CD4-positive, alpha-beta T cell (primary cell): ENCODE results near the gene PLCB1. TPM values are rescaled to one million over a fixed set of nuclear protein-coding genes. Genes with fewer than 3 reads are reported as not detected.

Experiments used
- ATAC-seq: fragments of 200-7000 bp; cut with Tn5 transposase; one replicate; pipeline ENCODE4 v1.10.0; 2022; ENCODE audit warnings: mild to moderate bottlenecking; ENCODE audit not compliant: poor library complexity
- CTCF ChIA-PET: fragments of 350-600 bp; sonication (Branson Sonifier 250); formaldehyde crosslinking; loops from one replicate; lab custom pipeline; 2021; ENCODE audit warnings: antibody characterized with exemption, inconsistent platforms; lab: Charles Lee
- POLR2A ChIA-PET: fragments of 350-600 bp; sonication (Branson Sonifier 250); formaldehyde crosslinking; loops from one replicate; lab custom pipeline; 2021; ENCODE audit warnings: antibody characterized with exemption, inconsistent platforms; lab: Charles Lee
- DNase-seq, 14 experiments: peaks; one replicate each; pipeline ENCODE4 v3.0.0-alpha.2; 2013 to 2020; ENCODE audit warnings: mixed read lengths in 2 of 14
- H3K27ac ChIP-seq, 2 donors: one replicate each; pipeline versions ENCODE4 v1.5.1 to v1.7.0; 2013; ENCODE audit warnings: low read length in 2 of 2, low read depth in 1 of 2, mild to moderate bottlenecking in 1 of 2
- H3K27me3 ChIP-seq, 2 experiments: 1 replicate in 1 of 2; 2 replicates in 1 of 2; pipeline versions ENCODE4 v1.6.1 to v1.7.0; 2013; ENCODE audit warnings: low read length in 2 of 2, control low read depth in 1 of 2, mild to moderate bottlenecking in 1 of 2, moderate library complexity in 1 of 2; ENCODE audit not compliant: insufficient read depth in 2 of 2, control insufficient read depth in 1 of 2
- H3K36me3 ChIP-seq: one replicate; pipeline ENCODE4 v1.6.1; 2013; ENCODE audit warnings: low read length, control low read depth; ENCODE audit not compliant: insufficient read depth
- H3K4me1 ChIP-seq: one replicate; pipeline ENCODE4 v1.6.1; 2013; ENCODE audit warnings: low read length, control low read depth; ENCODE audit not compliant: insufficient read depth
- H3K4me3 ChIP-seq: one replicate; pipeline ENCODE4 v1.5.1; 2013; ENCODE audit warnings: mild to moderate bottlenecking, low read length, moderate library complexity
- H3K9me3 ChIP-seq, 2 experiments: 1 replicate in 1 of 2; 2 replicates in 1 of 2; pipeline versions ENCODE4 v1.6.1 to v1.7.0; 2013; ENCODE audit warnings: low read length in 2 of 2, mild to moderate bottlenecking in 2 of 2, control low read depth in 1 of 2, moderate library complexity in 1 of 2; ENCODE audit not compliant: control insufficient read depth in 1 of 2, insufficient read depth in 1 of 2
- H3K27ac Mint-ChIP-seq: one replicate; pipeline ENCODE4 v1.8.0; 2020; ENCODE audit warnings: mixed read lengths
- H3K27me3 Mint-ChIP-seq: one replicate; pipeline ENCODE4 v1.8.0; 2021; ENCODE audit warnings: mixed read lengths
- H3K36me3 Mint-ChIP-seq: one replicate; pipeline ENCODE4 v1.8.0; 2021; ENCODE audit warnings: low read depth, mixed read lengths
- H3K4me1 Mint-ChIP-seq: one replicate; pipeline ENCODE4 v1.8.0; 2021; ENCODE audit warnings: low read depth, mixed read lengths
- H3K4me3 Mint-ChIP-seq: one replicate; pipeline ENCODE4 v1.8.0; 2020; ENCODE audit warnings: mild to moderate bottlenecking, mixed read lengths
- H3K9me3 Mint-ChIP-seq: one replicate; pipeline ENCODE4 v1.8.0; 2020; ENCODE audit warnings: mixed read lengths
- CTCF ChIP-seq: fragments of 200-600 bp; IDR thresholded peaks from one replicate; pipeline ENCODE4 v1.8.0; 2022; ENCODE audit warnings: antibody characterized with exemption, mild to moderate bottlenecking
- intact Hi-C, 2 experiments: fragments of 100-400 bp; cut with DNase I in 1 of 2; cut with micrococcal nuclease in 1 of 2; formaldehyde crosslinking; loops; one replicate each; pipeline versions ENCODE4 v1.15.1 to v1.9.0; 2023 to 2025; cut with DNase I, micrococcal nuclease
- total RNA-seq, 174 experiments: library from RNA in 2 of 174; stranded (reverse) in 2 of 174; gene quantifications; one replicate each; pipeline ENCODE4 v1.2.3 and lab custom pipeline; 2021 to 2026

PLCB1 gene
- total RNA-seq, 2 experiments from 2014 or later, result 3.8 to 5.6 TPM

- Histone ChIP-seq H3K9me3 (no peaks in the 10 kb centered on the region), H3K27ac (no peak overlapping the region), H3K36me3 (no peaks in the 10 kb centered on the region), H3K27me3 (no peaks in the 10 kb centered on the region), H3K4me1 (no peaks in the 10 kb centered on the region), H3K4me3 (no peak overlapping the region)
- DNase-seq (no peak), ATAC-seq (no peak)
- H3K27ac Mint-ChIP-seq, result no peak overlapping the region
- ChIA-PET POLR2A (no interaction called here), CTCF (no interaction called here)
- H3K27me3 Mint-ChIP-seq, result no peaks in the 10 kb centered on the region
- TF ChIP-seq CTCF, result no peak
- intact Hi-C loops, result no loop called here
- H3K4me3 Mint-ChIP-seq, result no peak overlapping the region
- H3K36me3 Mint-ChIP-seq, result no peaks in the 10 kb centered on the region
- H3K4me1 Mint-ChIP-seq, result no peaks in the 10 kb centered on the region
- H3K9me3 Mint-ChIP-seq, result no peaks in the 10 kb centered on the region
Observed at GRCh38 chr20:8360035-8360434, 228.0 kb downstream of the PLCB1 start.

DNA sequence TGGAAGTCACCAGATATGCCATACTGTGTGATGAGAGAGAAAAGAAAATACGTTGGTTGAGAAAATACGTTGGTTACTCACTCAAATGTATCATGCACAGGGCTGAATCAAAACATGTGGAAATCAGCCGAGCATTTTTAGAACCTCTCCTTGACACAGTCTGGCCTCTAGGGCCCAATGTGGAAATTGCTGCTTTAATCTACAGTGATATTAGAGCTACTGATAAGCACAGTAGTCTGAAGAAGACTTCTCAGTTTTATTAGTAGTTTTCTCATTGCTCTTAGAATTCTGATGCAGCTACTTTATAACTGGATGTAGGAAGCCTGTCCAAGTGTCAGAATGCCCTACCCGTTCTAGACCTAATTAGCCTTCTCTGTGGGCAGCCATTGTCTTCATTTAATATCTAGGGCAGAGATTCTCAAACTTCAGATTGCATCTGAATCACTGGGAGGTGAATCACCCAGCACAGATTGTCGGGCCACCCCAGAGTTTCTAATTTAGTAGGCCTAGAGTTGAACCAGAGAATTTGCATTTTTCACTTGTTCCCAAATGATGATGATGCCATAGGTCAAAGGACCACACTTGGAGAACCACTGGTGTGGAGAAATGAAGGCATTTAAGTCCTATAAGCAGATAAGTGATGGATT, 229.1 kb downstream of the PLCB1 start:
- H3K36me3 Mint-ChIP-seq, result no peaks in the 10 kb centered on the region
- H3K27me3 Mint-ChIP-seq, result no peaks in the 10 kb centered on the region
- no peaks in the 10 kb centered on the region for H3K36me3 ChIP-seq
- no peak for ATAC-seq
- no peaks in the 10 kb centered on the region for H3K4me1 Mint-ChIP-seq
- DNase-seq, result peak in 1 of 14 experiments; percentile 13
- H3K9me3 Mint-ChIP-seq, result no peaks in the 10 kb centered on the region
- POLR2A ChIA-PET, result no interaction called here
- no peak overlapping the region for H3K27ac ChIP-seq
- intact Hi-C loops, result no loop called here
- no peaks in the 10 kb centered on the region for H3K9me3 ChIP-seq
- H3K4me1 ChIP-seq, result no peaks in the 10 kb centered on the region
- no peaks in the 10 kb centered on the region for H3K27me3 ChIP-seq
- no peak overlapping the region for H3K27ac Mint-ChIP-seq
- no peak overlapping the region for H3K4me3 ChIP-seq
- H3K4me3 Mint-ChIP-seq, result no peak overlapping the region
- no peak for TF ChIP-seq CTCF
- CTCF ChIA-PET, result interaction anchor here (0.6 kb wide), 1 partner anchor 1823 kb away, joined by 3 read pairs; no protein-coding TSS in a partner anchor

GRCh38 chr20:8361779-8362178, 229.7 kb downstream of the PLCB1 start:
- H3K4me1 ChIP-seq, result no peaks in the 10 kb centered on the region
- H3K4me3 ChIP-seq, result no peak overlapping the region
- no peaks in the 10 kb centered on the region for H3K9me3 Mint-ChIP-seq
- ChIA-PET POLR2A (no interaction called here), CTCF (interaction anchor here (0.6 kb wide), 1 partner anchor 1824 kb away, joined by 3 read pairs; no protein-coding TSS in a partner anchor)
- H3K4me1 Mint-ChIP-seq, result no peaks in the 10 kb centered on the region
- no peak overlapping the region for H3K27ac Mint-ChIP-seq
- no peak overlapping the region for H3K4me3 Mint-ChIP-seq
- no peaks in the 10 kb centered on the region for H3K36me3 Mint-ChIP-seq
- no peaks in the 10 kb centered on the region for H3K27me3 ChIP-seq
- H3K27ac ChIP-seq, result no peak overlapping the region
- ATAC-seq (no peak), DNase-seq (no peak)
- no peaks in the 10 kb centered on the region for H3K9me3 ChIP-seq
- intact Hi-C loops, result no loop called here
- H3K27me3 Mint-ChIP-seq, result no peaks in the 10 kb centered on the region
- no peaks in the 10 kb centered on the region for H3K36me3 ChIP-seq
- TF ChIP-seq CTCF, result no peak
